ENCODE measurements around the gene GGNBP2. TPM values are rescaled to one million over a fixed set of nuclear protein-coding genes. Genes with fewer than 3 reads are reported as not detected.

The GGNBP2 gene
- total and polyA plus RNA-seq, 2 of the 8 experiments (the other 6 are each of a cell fraction or from before 2014, with no cell fraction given) = 29.2 to 35.8 TPM

DNA sequence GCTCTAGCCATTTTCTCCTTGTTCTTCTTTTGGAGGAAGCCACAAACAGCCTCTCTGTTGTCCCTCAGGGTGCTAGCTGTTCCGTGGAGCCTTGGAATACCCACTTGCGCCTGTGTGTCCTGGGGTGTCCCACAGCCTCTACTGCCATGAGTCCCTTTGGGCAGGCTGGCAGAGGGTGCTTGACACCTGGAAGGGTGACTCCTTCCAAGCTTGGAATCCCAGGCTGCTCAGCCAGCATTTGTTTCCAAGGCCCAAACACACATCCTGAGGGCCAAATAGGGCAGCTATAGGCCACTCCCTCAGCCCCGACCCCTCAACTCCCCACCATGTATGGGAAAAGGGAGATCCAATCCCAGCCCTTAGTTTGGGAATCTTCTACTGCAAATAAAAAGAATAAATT lies 43.4 kb upstream of the GGNBP2 start (continued):
- TF ChIP-seq, protein P1, sequence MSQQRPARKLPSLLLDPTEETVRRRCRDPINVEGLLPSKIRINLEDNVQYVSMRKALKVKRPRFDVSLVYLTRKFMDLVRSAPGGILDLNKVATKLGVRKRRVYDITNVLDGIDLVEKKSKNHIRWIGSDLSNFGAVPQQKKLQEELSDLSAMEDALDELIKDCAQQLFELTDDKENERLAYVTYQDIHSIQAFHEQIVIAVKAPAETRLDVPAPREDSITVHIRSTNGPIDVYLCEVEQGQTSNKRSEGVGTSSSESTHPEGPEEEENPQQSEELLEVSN (IDR thresholded peaks at IDR 0.05) = no peak
- TF ChIP-seq BCL11A (IDR thresholded peaks at IDR 0.05; ENCODE audit: low read depth in 2 of 2, low read length in 2 of 2) = no peak
- TF ChIP-seq, protein P2, sequence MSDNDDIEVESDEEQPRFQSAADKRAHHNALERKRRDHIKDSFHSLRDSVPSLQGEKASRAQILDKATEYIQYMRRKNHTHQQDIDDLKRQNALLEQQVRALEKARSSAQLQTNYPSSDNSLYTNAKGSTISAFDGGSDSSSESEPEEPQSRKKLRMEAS (IDR thresholded peaks at IDR 0.05) = no peak
- TF ChIP-seq TCF12 (IDR thresholded peaks at IDR 0.05; ENCODE audit: low read depth, low read length) = no peak
- TF ChIP-seq, protein P3, sequence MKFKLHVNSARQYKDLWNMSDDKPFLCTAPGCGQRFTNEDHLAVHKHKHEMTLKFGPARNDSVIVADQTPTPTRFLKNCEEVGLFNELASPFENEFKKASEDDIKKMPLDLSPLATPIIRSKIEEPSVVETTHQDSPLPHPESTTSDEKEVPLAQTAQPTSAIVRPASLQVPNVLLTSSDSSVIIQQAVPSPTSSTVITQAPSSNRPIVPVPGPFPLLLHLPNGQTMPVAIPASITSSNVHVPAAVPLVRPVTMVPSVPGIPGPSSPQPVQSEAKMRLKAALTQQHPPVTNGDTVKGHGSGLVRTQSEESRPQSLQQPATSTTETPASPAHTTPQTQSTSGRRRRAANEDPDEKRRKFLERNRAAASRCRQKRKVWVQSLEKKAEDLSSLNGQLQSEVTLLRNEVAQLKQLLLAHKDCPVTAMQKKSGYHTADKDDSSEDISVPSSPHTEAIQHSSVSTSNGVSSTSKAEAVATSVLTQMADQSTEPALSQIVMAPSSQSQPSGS (IDR thresholded peaks at IDR 0.05; ENCODE audit: low read length) = no peak
- TF ChIP-seq ZNF274 (IDR thresholded peaks at IDR 0.05; ENCODE audit: borderline replicate concordance, extremely low read depth, low read length) = no peak
- TF ChIP-seq CREB1 (IDR thresholded peaks at IDR 0.05) = no peak
